GM12878 (cell line): Measurements from ENCODE around the gene ZNF512.

Experiments
- BHLHE40 ChIP-seq, 2 experiments: fragments of 450-650 bp in 1 of 2; IDR thresholded peaks; 2 replicates each; pipeline ENCODE4 v1.6.1; 2011 to 2017; ENCODE audit warnings: low read depth in 2 of 2, borderline replicate concordance in 1 of 2, improper control_type of control experiment in 1 of 2, low read length in 1 of 2, mild to moderate bottlenecking in 1 of 2
- CBX3 ChIP-seq: fragments of 200-600 bp; sonication (generic); IDR thresholded peaks from 2 replicates; pipeline ENCODE4 v1.6.1; 2016; ENCODE audit warnings: low read depth, borderline replicate concordance
- CEBPZ ChIP-seq: fragments of 150-350 bp; IDR thresholded peaks from 2 replicates; pipeline ENCODE4 v1.6.1; 2016; ENCODE audit warnings: low read depth, low read length
- MAX ChIP-seq: IDR thresholded peaks from 2 replicates; pipeline ENCODE4 v1.6.1; 2012; ENCODE audit warnings: low read depth, low read length, improper control_type of control experiment
- NBN ChIP-seq: fragments of 450-650 bp; IDR thresholded peaks from 2 replicates; pipeline ENCODE4 v1.6.1; 2016
- NFIC ChIP-seq: IDR thresholded peaks from 2 replicates; pipeline ENCODE4 v1.6.1; 2012; ENCODE audit warnings: low read depth, mild to moderate bottlenecking, inconsistent platforms, low read length, moderate library complexity
- NFYB ChIP-seq: IDR thresholded peaks from 2 replicates; pipeline ENCODE4 v1.6.1; 2011; ENCODE audit warnings: low read depth, mild to moderate bottlenecking, low read length, improper control_type of control experiment, moderate library complexity; ENCODE audit not compliant: insufficient read depth
- POLR2A ChIP-seq: IDR thresholded peaks from 2 replicates; pipeline ENCODE4 v1.6.1; 2011; ENCODE audit warnings: low read depth, mild to moderate bottlenecking, low read length
- SMC3 ChIP-seq: IDR thresholded peaks from 2 replicates; pipeline ENCODE4 v1.6.1; 2011; ENCODE audit warnings: low read length, improper control_type of control experiment, borderline replicate concordance
- SREBF2 ChIP-seq: IDR thresholded peaks from 2 replicates; pipeline ENCODE4 v1.6.1; 2012; ENCODE audit warnings: mild to moderate bottlenecking, low read length
- TAF1 ChIP-seq: IDR thresholded peaks from 2 replicates; pipeline ENCODE4 v1.6.1; 2011; ENCODE audit warnings: mild to moderate bottlenecking, low read depth, low read length, borderline replicate concordance
- YY1 ChIP-seq: IDR thresholded peaks from 2 replicates; pipeline ENCODE4 v1.6.1; 2011; ENCODE audit warnings: low read depth, mild to moderate bottlenecking, low read length

- TF ChIP-seq BHLHE40 (IDR thresholded peaks at IDR 0.05; ENCODE audit: borderline replicate concordance in 1 of 2, low read depth in 2 of 2, low read length in 1 of 2), result no peak
- no peak for TF ChIP-seq YY1
- no peak for TF ChIP-seq MAX
- TF ChIP-seq NFIC, result no peak
- no peak for TF ChIP-seq CBX3
- TF ChIP-seq CEBPZ, result no peak
- no peak for TF ChIP-seq SMC3
- no peak for TF ChIP-seq NFYB
- no peak for TF ChIP-seq POLR2A
- no peak for TF ChIP-seq NBN
- TF ChIP-seq TAF1, result no peak
- TF ChIP-seq SREBF2, result no peak
These were observed 1.3 kb upstream of the ZNF512 start for GRCh38 chr2:27581417-27582128.
